ENCODE measurements around the gene NAXD.

GRCh38 chr13:110651726-110652230 lies 36.4 kb downstream of the NAXD start:
- TF ChIP-seq RAD21 (IDR thresholded peaks at IDR 0.05; ENCODE audit: low read length) (no peak), RCOR1 (IDR thresholded peaks at IDR 0.05; ENCODE audit: insufficient replicate concordance, low read length) (no peak), CTCF (conservative IDR thresholded peaks at IDR 0.05; ENCODE audit: low read depth, low read length) (no peak), FOS (IDR thresholded peaks at IDR 0.05; ENCODE audit: low read depth, low read length) (no peak), MXI1 (IDR thresholded peaks at IDR 0.05; ENCODE audit: borderline replicate concordance, low read depth, low read length) (no peak), POLR2A (IDR thresholded peaks at IDR 0.05; ENCODE audit: low read depth, low read length) (no peak), USF2 (IDR thresholded peaks at IDR 0.05; ENCODE audit: low read depth, low read length) (no peak), RFX5 (IDR thresholded peaks at IDR 0.05; ENCODE audit: low read depth, low read length) (no peak), BHLHE40 (IDR thresholded peaks at IDR 0.05; ENCODE audit: low read depth, low read length) (no peak), CEBPB (IDR thresholded peaks at IDR 0.05; ENCODE audit: low read depth, low read length) (no peak)
